GM19240 (cell line): ENCODE data around the gene TGFBI.

Experiments
- DNase-seq: peaks from one replicate; pipeline ENCODE4 v3.0.0; 2011; ENCODE audit warnings: low spot score; ENCODE audit not compliant: insufficient read length

Gene TGFBI

DNA sequence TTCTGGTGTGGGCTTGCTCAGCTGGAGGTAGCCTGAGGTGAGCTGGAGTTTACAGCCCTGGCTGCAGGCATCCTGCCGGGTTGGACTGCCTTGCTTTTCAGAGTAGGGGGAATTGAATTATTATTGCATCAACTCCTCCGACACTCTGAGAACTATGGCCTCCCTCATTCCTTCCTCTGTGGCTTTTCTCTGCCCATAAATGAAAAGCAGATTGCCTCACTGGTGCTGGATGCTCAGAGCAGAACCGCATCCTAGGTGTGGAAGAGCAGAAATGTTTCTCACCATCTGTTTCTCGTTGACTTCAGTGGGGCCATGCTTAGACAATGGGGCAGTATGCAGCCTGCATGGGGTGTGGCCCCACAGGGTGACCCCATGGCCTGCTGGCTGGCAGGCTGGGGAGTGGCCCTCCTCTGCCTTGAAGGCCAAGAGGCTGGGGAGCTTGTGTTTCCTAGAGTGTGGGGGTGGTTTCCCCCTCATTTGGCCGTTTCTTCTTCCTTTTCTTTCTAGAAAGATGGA is 27.3 kb upstream of the TGFBI start:
- no peak for DNase-seq

DNA sequence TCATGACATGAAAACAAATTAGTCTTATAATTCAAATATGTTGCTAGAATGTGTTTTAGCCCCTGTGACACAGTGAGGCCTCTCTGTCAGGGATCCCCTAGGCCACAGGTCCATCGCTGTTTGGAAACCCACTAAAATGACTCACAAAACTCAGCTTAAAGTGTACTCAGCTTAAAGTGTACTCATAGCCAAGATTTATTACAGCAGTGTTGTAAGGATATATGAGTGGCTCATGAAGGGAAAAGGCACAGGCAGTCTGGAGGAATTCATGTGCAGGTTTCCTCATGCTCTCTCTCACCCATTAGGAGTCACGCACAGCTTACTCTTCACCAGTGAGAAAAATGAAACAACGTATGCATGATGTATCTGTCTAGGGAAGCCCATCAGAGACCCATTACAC is 24.4 kb upstream of the TGFBI start:
- no peak for DNase-seq

DNA sequence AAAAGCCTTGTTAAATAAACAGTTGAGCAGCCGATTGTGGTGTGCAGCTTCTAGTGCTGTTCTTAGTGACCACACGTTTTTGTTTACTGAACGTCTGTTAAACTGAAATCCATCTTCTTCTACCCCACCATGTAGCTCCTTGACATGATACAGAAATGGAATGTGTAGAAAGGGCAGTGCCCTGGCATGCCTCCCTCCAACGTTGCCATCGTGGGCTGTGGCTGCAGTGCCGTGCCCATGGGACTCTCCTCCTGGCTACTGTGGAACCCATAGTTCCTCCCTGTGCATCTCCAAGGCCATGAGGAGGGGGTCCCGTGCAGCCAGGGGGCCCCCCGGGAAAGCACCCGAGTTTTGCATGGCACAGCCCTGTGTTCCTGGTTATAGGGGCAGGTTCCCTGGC is 23.3 kb upstream of the TGFBI start:
- DNase-seq: no peak

DNA sequence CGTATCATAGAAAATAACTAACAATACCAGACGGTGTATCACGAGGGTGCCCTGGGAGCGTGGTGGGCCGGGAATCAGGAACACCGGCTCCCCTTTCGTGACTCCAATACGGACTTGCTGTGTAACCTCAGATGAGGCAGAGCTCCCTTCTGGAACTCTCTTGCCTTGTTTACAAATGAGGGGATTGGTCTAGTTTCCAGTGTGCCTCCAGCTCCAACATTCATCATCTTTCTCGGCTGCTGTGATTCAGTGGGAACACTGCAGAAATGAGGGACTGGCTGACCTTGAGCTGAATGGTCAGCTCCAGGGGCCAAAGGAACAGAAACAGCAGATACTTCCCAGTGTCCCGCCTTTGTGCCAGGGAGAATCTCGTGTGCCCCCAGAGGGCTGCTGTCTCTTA is 22.6 kb upstream of the TGFBI start:
- DNase-seq: no peak

DNA sequence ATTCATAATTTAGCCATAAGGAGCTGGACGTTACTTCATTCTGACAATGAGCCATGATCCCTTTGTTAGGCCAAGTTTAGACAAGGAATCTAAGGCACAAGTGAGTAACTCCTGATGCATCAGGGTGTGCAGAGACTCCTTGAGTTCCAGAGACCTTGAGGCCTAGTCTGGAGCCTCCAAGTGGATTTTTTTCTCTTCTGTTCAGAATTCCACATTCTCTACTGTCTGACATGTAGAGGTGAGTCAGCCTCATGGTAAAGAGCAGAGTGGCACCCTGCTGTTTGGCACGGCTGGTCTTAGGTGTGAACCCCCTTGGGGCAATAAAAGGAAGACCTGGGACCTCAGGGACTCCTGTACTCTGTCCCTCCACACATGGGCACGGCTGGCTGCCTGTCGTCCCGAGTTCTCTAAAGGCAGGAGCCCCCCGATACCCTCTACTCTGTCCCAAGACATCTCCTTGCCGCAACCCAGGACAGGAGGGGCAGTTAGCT is 22.0 kb upstream of the TGFBI start:
- DNase-seq: no peak

DNA sequence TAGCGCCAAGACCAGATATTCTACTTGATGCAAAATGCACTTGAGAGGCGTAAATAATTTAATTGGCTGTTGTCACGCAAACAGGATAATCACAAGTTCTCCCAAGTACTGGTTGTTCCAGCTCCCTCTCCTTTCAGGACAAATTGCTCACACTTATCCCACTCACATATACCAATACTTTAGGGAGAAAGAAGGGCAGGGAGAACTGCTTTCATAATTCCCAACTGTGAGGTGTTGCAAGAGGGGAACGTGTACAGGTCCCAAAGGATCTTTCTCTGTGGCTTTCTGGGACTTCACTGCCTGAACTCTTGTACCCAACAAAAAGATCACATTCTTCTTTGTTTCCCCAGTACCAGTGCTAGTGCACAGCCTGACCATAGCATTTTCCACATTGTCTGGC is 21.5 kb upstream of the TGFBI start:
- DNase-seq: no peak

DNA sequence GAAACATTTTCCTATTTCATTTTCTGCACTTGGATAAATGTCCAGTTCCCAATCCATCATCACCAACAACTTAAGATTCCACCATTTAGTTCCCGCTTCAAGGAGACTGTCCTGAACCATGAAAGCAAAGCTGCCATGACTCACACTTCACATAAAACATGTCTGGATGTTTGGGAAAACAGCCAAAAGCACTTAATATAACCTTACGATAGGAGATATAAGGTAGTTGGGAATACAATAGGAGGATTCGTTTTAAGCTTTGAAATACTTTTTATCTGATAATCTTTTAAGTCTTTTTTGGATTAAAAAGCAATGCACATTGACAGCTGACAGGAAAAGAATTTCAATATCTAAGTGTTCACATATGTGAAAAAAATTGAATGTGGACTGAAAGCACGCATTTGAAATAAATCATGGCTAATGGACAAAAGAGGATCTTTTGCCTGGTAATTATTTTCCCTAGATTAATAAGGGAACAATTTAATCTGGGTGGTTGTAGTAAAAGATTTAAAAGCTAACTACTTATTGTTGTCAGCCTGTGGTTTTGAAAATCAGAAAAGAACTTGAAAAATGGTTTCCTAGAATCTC is 17.3 kb upstream of the TGFBI start:
- DNase-seq: no peak

DNA sequence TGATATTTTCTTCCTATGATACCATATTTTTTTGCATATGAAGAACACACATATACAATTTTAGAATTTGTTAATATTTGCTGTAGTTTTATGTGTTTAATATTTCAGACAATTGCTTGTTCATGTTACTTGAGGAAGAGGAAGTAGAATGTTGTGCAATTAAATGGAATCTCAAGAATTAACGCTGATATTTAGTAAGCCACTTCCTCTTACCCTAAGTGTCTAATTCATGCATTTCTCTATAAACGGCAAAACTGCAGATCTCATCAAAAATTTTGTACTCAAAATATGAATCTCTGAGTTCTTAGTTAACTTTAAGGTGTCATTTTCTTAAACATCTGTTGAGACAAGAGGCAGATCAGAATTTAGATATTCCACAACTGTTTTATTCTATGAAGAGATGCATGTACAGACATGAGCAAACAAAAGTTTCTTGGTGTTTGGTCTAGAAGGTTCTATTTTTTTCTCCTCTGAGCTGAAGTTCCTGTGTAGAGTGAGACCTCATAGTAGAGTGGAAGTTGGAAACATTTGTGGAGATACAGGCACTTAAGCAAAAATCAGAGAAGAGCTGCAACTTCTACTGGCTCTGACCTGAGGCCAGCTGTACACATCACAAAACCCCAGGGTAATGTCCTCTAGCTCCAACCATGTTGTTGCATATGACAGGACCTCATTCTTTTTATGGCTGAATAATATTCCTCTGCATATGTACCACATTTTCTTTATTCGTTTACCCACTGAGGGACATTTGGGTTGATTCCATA is 16.6 kb upstream of the TGFBI start:
- DNase-seq: no peak

DNA sequence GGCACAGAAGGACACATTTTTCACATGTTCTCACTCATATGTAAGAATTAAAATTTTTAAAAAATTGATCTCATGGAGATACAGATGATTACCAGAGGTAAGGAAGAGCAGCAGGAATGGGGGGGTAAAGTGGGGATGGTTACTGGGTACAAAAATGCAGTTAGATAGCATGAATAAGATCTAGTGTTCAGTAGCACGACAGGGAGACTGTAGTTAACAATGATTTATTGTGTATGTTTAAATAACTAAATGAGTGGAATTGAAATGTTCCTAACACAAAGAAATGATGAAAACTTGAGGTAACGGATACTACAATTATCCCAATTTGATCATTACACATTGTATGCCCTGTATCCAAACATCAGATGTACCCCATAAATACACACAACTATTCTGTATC is 15.2 kb upstream of the TGFBI start:
- no peak for DNase-seq

DNA sequence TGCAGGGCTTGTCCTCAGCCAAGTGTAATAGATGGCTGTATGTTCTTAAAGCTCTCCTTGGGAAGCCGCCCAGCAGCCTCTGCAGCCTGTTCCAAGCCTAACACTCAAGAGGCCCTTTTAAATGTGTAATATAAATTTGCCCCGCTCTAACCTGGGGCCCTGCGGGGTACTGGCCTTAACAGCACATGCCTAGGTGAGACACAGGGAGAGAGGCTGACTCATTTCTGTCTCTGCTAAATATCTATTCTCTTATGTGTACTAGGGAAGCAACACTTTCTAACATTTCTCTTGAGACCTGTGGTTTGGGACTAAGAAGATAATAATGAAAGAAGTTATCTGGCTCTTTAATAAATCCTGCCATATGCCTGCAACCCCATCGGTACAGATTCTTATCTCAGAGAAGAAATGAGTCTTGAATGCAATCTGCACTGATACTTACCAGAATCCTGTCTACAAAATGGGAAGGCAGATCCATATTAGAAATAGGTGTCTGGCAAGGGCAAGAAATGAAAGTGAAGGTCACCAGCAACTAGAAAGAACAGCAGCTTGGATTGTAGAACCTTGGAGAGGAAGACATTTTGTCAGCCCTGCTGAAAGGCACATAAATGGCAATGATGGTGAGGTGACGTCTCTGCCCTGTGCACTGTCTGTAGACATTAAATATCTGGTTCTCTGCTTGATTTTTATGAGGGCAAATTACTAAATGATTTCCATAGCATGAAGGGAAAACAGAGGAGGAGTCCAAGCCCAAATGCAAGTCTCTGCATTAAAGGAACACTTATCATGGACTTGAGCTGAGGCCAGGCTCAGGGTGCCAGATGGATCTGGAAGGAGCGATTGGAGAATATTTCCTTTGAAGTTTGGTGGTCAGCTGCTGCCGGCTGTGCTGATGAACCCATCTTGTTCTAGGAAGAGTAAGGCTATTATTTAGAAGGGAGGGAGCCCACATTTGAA is 14.5 kb upstream of the TGFBI start:
- DNase-seq: no peak

DNA sequence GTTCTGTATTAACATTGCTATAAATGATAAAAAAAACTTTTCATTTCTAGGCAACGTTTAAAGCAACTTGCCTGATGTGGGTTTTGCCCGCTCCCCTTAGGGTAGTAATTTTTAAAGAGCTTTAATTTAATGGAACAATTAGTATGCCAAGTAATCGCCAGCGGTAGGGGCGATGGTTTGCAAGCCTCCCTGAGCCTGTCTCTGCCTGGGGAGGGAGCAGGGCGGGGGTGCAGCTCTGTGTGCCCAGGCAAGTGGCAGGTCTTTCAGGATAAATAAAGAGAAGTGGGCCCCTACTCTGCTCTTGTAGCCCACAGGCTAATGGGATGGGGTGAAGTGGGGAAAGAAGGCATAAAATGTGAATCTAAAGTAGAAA is 13.8 kb upstream of the TGFBI start:
- DNase-seq: no peak

DNA sequence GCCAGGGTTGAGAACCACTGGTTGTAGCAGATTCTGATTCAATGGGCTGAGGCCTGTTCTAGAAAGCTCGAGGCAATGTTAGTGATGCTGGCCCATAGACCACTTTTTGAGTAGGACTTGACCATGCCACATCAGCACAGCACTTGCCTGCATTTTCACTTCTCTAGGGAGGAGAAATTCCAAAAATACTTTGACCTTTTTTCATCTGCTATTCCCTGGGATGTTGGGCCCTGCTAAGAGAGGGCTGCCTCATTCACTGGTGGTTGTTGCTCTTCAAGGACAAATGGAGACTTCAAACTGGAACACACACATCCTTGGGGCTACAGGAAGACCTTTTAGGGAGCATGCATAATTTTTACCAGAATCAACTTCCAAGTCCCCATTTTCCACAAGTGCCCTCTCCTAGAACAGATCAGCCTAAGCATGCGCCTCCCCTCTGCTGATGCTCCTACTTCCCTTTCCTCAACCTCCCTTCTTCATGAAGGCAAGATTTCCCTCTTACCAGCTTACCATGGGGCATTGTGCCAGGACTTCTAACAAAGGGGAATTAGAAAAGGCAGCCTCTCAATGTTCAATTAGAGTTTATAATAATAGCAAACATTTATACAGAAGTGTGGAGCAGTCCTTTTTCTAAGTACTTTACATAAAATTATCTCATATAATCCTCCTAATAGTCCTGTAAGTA is 12.7 kb upstream of the TGFBI start:
- no peak for DNase-seq

DNA sequence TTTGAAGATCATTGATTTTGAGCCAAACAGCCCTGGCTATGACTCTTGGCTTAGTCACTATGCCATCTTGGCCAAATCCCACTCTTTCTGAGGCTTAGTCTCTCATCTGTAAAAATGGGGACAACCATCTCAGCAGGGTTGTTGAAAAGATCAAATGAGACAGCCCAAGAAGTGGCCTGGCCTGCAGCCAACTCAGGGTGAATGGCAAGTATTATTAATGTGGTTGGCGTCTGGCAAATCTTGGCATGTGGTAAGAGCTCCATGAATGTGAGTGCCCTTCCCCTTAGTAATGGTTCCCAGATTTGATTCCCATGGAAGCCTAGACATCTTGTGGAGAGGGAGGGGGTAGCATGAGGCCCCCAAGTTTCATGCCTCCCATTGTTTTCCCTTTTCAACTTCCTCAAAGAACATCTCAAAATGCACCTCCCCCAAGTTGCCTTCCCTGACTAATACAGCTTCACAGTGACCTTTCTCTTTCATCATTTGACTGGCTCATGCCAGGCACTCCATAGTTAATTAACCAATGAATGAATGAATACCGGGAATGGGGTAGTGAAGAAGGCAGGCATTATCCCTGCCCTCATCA is 11.8 kb upstream of the TGFBI start:
- no peak for DNase-seq

DNA sequence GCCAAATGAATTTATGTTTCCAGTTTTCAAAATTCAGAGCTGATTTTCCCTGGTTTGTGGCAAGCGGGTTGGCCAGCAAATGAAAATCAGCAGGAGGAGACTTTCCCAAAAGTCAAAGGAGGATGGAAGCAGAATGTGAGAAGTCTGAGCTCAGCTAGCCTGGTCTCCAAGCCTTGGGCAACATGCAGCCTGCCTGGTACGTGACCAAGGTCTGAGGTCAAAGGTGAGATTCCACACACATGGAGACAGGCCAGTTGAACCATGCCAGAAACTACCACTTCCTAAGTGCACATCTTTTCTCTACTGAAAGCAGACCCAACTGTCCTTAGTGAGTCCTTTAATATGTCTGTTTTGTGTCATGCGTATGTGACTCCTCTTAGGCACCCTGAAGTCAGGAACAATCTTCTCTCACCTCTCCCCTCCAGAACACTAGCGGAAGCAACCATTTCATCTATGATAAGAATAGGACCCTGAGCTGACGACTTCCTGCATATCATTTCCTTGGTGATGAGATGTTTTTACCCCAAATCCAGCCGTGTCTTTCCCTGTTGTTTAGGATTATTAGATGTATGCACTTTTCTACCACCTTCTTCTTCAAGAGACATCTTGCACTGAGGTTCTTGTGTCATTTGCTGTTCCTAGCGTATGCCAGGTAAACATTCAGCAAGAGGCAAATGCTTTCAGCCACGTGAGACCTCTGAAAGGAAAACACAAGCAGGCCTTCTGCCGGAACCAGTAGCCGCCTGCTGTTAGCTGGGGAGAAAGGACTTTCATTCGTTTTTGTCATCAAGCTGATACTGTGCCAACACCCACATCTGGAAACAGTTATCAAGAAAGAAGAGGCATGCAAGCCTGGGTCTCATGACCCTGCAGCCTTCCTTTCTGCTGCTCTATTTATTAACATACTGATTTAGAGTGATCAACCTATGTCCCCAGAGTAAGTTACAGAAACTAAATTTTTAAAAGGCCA is 9.7 kb upstream of the TGFBI start:
- no peak for DNase-seq

DNA sequence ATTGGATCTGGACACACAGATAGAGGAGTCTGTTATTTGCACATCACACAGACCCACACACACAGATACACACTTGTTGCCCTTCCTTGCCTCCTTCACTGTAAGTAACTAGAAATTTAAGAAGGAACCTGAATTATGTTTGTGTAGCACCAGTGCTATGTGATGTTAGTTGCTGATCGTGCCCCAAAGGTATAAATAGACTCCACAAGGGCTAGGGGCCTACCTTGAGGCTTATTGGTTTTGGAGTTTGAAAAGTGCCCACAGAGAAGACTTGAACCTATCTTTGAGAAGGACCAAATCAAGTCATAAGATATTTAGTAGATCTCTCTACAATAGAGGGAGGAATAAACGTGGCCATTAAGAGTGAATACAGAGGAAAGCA is 8.8 kb upstream of the TGFBI start:
- DNase-seq: no peak

DNA sequence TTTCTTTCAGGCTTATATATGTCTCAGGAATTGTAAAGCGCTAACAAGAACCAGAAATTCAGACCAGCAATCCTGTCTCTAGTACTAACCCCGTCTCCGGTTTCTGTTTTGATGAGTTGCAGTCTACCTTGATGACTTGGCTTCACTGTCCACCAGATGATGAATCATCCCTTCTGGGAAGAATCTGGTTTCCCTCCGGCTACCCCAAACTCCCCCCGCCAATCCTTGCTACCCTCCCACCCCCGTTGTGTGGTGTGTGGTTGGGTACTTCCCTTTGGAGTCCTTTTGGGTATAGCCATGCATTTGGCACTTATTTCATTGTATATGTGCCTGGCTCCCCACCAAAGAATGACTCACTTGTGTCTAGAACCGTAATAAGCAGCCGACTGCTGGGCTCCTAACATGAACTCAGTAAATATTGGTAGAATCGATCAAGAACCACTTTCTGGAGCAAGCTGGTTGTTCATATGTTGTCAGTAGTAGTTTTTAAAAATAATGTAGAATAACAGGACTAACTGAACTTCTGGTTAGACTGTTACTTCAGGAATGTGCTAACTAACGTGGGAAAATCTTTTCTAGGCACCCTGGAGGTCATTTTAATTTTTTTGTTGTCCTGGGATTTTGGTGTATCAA is 8.3 kb upstream of the TGFBI start:
- DNase-seq: no peak

DNA sequence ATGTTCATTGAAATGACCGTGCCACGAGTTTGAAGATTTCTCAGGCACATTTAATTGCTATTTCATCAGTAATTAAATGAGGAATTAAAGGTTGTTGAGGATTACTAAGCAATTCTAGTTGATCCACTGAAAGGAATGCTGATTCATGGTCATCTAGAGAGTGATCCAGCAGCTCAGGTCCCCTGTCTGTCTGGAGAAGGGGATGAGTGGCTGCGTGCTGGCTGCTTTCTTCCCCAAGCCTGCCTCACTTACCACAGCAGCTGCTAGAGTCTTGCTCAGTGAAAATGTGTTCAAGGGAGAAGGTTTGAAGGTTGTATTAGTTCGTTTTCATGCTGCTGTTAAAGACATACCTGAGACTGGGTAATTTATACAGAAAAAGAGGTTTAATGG is 7.8 kb upstream of the TGFBI start:
- DNase-seq: no peak

DNA sequence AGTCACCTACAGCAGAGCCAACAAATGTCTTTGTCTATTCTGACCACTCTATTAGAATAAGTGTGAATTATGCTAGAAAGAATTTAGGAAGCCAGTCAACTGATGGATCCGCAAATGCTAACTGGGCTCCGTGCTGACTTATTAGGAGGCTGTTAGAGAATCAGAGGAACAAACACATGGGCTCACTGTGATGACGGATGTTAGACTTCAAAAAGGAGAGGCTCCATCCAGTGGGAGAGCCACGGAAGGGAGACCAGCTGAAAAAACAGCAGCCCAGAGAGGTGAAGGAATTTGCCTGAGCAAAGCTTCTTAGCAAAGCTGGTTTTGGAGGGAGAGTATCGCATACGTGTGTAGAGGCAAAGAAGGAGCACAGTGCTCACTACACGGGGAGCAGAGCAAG is 5.8 kb upstream of the TGFBI start:
- DNase-seq: no peak

DNA sequence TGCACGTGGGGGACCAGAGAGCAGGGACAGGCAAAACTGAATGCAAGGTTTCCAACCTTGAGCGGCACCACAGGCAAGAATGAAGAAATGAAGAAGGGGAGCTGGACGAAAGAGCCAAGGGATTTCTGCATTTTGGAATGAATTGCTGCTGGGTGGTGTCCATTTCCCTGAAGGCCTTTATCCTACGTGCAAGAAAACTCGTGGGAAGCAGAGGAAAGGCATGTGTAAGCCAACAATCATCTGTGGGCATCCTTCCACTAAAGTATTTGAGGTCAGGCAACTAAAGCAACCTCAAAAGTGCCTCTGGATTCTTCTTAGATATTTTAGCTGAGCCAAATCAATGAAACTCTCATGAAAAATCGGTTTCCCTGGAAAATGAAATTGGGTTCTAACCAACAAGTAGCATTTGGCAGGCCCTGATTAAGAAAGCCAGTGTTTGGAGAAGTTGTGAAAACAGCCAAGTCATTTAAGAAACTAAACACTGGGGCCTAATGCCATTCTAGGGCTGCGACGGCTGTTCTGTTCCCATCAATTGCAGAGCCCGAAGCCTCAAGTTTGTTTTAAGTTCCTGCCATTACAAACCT is 4.7 kb upstream of the TGFBI start:
- no peak for DNase-seq
